Hepatic stellate cell (primary cell): Measurements from ENCODE around the gene SLC25A17.

ENCODE experiments used
- DNase-seq: peaks from one replicate; pipeline ENCODE4 v3.0.0; 2011; ENCODE audit warnings: low spot score

Gene SLC25A17

GRCh38 chr22:40758390-40758789 lies 60.8 kb downstream of the SLC25A17 start:
- DNase-seq: no peak

- DNase-seq: no peak
These were observed 62.1 kb downstream of the SLC25A17 start for GRCh38 chr22:40757071-40757470.

DNA sequence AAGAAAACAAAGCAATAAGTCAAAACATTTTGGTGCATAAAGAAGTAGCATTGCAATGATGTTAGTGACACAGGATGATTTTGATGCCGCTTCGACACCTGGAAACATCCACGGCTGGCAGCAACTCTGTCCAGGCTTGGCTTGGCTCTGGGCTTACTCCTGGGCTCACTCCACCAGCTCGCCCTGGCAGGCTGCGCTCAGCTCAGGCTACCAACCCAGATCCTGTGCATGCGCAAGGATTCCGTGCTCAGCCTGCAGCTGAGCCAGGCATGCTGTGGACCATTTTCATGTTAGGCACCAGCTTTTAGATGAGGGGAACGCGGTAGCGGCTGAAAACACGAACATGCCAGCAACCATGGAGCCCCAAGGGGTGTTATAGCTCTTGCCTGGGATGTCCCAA lies 66.0 kb downstream of the SLC25A17 start:
- no peak for DNase-seq

- no peak for DNase-seq
These were observed 67.9 kb downstream of the SLC25A17 start for GRCh38 chr22:40751250-40751649.

DNA sequence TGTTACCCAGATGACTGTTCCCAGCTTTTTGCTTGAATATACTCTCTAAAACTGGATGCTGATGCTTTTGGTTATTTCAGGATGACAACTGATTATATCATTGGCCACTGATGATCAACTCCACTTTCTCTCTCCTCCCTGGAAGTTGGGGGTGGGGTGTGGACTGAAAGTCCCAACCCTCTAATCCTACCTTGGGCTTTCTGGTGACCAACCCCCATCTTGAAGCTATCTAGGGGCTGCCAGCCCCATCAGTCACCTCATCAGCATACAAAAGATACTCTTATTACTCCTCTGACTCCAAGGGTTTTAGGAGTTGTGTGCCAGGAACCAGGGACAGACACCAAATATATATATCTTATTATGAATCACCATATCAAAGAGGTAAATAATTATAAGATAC lies 69.3 kb downstream of the SLC25A17 start:
- DNase-seq: no peak

DNA sequence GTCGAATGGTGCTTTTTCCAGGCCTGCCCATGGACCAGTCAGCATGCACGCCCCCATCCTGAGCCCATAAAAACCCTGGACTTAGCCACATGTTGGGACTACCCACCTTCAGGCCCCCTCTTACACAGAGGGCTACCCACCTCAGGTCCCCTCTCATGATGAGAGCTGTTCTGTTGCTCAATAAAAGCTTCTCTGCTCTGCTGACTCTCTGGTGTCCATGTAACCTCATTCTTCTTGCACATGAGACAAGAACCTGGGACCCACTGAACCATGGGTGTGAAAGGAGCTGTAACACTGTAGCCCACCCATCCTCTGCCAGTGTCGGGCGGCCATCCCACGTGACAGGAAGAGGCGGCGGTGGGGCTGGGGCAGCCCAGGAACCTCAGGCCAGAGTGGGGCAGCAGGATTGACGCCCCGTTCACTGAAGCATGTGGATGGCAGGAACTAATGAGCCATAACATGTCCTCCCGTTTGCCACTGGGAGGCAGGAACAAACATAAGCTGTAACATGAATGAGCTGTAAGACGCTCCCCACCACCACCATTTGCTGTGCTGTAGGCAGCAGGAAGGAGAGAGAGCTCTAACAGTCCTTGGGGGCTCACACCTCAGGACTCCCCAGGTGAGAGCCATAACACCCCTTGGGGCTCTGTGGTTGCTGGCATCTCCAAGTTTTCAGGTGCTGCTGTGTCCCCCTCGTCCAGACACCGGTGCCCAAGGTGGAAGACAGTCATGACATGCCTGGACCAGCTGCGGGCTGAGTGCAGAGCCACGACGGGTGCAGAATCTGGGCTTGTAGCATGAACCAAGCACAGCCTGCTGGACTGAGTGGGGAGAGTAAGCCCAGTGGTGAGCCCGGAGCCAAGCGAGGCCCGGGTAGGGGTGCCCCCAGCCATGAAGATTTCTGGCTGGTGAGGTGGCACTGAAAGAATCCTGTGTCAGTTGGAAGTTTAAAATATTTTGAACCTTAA lies 70.5 kb downstream of the SLC25A17 start:
- DNase-seq: no peak

DNA sequence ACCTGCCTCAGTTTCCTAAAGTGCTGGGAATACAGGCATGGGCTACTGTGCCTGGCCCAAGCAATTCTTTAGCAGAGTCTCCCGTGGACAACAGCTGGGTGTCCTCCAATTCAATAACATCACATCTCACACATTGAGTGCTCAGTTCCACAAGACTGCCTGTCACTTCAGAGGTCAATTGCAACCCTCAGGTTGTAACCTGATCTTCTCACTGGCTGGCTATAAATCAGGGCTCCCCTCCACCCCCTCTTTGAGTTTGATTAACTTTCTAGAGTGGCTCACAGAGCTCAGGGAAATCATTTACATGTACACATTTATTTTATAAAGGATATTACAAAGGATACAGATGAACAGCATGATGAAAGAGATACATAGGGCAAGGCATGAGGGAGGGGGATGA lies 71.8 kb downstream of the SLC25A17 start:
- no peak for DNase-seq

- no peak for DNase-seq
These were observed 72.5 kb downstream of the SLC25A17 start for GRCh38 chr22:40746428-40747220.

DNA sequence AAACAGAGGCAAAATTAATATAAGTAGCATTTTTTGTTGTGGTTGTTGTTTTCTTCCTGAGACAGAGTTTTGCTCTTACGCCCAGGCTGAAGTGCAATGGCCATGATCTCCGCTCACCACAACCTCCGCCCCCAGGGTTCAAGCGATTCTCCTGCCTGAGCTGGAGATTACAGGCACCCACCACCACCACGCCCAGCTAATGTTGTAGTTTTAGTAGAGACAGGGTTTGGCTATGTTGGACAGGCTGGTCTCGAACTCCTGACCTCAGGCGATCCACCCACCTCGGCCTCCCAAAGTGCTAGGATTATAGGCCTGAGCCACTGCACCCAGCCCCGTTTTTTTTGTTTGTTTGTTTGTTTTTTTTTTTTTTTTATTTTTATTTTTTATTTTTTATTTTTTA lies 75.4 kb downstream of the SLC25A17 start:
- no peak for DNase-seq

- DNase-seq: no peak
These were observed 78.0 kb downstream of the SLC25A17 start for GRCh38 chr22:40741116-40741515.

DNA sequence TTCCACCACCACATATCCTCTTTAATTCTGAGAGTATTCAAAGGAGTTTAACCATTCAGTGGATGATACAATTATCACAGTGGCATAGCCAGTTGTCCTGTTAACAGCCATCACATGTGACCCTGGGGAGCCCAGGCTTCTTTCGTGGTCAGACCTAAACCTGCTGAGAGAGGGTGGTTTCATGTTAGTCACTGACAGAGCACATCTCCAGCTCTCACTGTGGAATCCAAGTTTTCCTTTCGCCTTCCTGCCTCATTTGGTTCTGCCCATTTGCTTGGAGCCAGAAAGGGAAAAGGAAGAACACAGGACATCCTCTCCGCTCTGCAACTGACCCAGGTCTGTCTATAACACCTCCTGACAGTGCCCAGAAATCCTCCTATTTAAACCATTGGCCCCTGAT lies 79.4 kb downstream of the SLC25A17 start:
- no peak for DNase-seq

DNA sequence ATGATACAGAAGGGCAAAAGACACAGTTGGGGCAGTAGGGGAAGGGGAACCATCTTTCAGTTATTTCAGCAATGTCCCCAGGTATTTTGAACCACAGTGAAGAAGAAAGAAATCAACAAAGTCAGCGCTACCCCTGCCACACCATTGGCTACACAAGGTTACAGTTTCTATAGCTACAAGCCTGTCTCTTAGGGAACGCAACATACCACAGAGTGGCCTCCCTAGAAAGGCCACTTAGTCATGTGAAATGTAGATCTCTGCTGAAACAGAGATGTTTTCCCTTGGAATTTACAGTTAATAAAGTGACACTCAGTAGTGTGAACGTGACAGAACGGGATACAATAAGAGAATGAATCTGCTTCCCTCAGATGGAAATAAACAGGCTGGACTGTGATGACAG lies 85.2 kb downstream of the SLC25A17 start:
- DNase-seq: no peak

GRCh38 chr22:40732999-40733292 lies 86.2 kb downstream of the SLC25A17 start:
- DNase-seq: no peak

- no peak for DNase-seq
These were observed 89.9 kb downstream of the SLC25A17 start for GRCh38 chr22:40729284-40729683.

GRCh38 chr22:40728731-40729189 lies 90.4 kb downstream of the SLC25A17 start:
- no peak for DNase-seq

- no peak for DNase-seq
These were observed 91.1 kb downstream of the SLC25A17 start for GRCh38 chr22:40727964-40728615.

DNA sequence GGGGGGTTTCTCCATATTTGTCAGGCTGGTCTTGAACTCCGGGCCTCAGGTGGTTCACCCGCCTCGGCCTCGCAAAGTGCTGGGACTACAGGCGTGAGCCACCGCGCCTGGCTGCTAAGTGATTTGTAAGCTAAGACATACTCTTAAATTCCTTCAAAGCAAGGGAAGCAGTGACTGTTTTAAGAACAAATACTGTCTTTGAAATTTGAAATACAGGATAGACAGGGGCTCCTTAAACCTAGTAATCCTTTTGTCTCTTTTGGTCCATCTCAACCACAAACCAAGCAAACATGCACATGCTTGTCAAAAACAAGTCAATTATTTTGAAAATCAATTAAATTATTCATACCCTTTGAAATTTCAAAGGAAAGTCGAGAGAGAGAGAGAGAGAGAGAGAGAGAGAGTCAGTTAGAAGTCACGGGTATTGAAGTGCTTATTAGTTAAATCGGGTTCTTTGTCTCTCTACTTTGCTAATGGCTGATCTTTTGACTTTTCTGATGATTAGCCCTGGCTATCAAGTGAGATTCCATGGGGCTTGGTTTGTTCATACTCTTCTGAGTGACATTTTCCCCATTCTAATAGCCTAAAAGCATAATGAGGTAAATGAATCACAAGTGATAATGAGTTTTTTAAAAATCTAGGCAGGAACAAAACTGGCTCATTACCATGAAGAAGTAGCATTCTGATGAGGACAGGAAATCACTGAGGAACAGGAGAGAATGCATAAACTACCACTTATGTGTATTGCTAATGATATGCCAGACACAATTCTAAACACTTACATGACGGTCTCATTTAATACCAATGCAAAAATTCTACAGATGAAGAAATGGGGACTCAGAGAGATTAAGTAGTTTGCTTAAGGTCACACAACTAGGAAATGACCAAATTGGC lies 91.8 kb downstream of the SLC25A17 start:
- DNase-seq: no peak

- peak; percentile 38 for DNase-seq
These were observed 92.6 kb downstream of the SLC25A17 start for GRCh38 chr22:40726514-40726913.

GRCh38 chr22:40723396-40723933 lies 95.7 kb downstream of the SLC25A17 start:
- DNase-seq: no peak

GRCh38 chr22:40721266-40721665 lies 97.9 kb downstream of the SLC25A17 start:
- no peak for DNase-seq

DNA sequence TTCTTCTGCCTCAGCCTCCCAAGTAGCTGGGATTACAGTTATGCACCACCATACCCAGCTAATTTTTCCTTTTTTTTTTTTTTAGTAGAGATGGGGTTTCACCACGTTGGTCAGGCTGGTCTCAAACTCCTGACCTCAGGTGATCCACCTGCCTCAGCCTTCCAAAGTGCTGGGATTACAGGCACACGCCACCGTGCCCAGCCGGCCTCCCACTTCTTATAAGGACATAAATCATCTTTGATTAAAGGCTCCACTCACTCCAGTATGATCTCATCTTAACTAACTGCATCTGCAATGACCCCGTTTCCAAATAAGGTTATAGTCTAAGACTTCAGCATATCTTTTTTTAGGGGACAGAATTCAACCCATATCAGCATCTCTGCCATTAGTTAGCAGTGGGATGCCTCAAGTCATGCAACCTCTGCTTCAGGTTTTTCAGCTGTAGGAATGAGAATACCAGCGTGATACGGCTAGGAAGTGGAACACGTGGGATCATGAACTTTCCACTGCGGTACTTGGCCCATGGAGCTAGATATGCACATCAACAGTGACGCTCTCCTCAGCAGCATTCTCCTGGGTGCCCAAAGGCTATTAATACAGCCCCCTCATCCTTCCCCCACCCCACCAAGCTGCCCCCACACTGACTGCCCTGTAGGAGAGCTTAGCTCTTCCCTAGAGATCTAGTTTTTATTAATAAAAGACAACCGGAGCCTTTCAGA lies 98.4 kb downstream of the SLC25A17 start:
- no peak for DNase-seq
